K562 (cell line): ENCODE data around the gene MLXIPL. TPM values are rescaled to one million over a fixed set of nuclear protein-coding genes. Genes with fewer than 3 reads are reported as not detected.

ENCODE experiments used
- ATF7 ChIP-seq: fragments of 450-650 bp; IDR thresholded peaks from 2 replicates; pipeline ENCODE4 v1.7.1; 2014; ENCODE audit warnings: mild to moderate bottlenecking, moderate library complexity
- CAMTA2 ChIP-seq: fragments of 250-450 bp; sonication (Bioruptor Pico); conservative IDR thresholded peaks from 2 replicates; pipeline ENCODE4 v1.5.1; 2022
- NR3C1 ChIP-seq: sonication (generic); formaldehyde crosslinking; IDR thresholded peaks from 2 replicates; pipeline ENCODE4 v1.8.1; 2022; ENCODE audit warnings: missing genetic modification reagents
- RAD21 ChIP-seq, 2 experiments: fragments of 250-450 bp in 1 of 2; fragments of 450-650 bp in 1 of 2; sonication (Bioruptor Pico) in 1 of 2; formaldehyde crosslinking in 1 of 2; IDR thresholded peaks in 1 of 2; conservative IDR thresholded peaks in 1 of 2; 2 replicates each; pipeline versions ENCODE4 v1.4.0 to v1.8.0; 2020 to 2022; ENCODE audit warnings: mild to moderate bottlenecking in 2 of 2, moderate library complexity in 1 of 2
- RB1 ChIP-seq: fragments of 450-650 bp; IDR thresholded peaks from 2 replicates; pipeline ENCODE4 v1.6.1; 2017; ENCODE audit warnings: low read depth, mild to moderate bottlenecking
- REST ChIP-seq, 2 experiments: fragments of 450-650 bp; formaldehyde crosslinking in 1 of 2; IDR thresholded peaks; 2 replicates each; pipeline versions ENCODE4 v1.4.0 to v1.6.1; 2014 to 2020; ENCODE audit warnings: mild to moderate bottlenecking in 2 of 2, borderline replicate concordance in 1 of 2, low read depth in 1 of 2
- USF1 ChIP-seq: sonication (generic); formaldehyde crosslinking; IDR thresholded peaks from 2 replicates; pipeline ENCODE4 v1.9.0; 2022; ENCODE audit warnings: mild to moderate bottlenecking, missing genetic modification reagents
- ZBTB33 ChIP-seq: sonication (generic); formaldehyde crosslinking; IDR thresholded peaks from 2 replicates; pipeline ENCODE4 v1.8.1; 2023; ENCODE audit warnings: mild to moderate bottlenecking, missing genetic modification reagents
- ZBTB34 ChIP-seq: fragments of 250-450 bp; sonication (Bioruptor Pico); IDR thresholded peaks from 2 replicates; pipeline ENCODE4 v1.8.0; 2021; ENCODE audit warnings: mild to moderate bottlenecking, moderate library complexity
- ZNF384 ChIP-seq: IDR thresholded peaks from 2 replicates; pipeline ENCODE4 v1.6.1; 2012; ENCODE audit warnings: low read depth, low read length, improper control_type of control experiment
- polyA plus RNA-seq, 8 experiments: library from polyadenylated mRNA; depleted of rRNA in 4 of 8; stranded (reverse) in 5 of 8; unstranded in 3 of 8; fragments of >200 nt; fragmentation: Nextera tagmentation in 2 of 8; fragmentation: Illumina TruSeq in 1 of 8; extraction: Ambion mirVana in 2 of 8; extraction: Trizol in 1 of 8; gene quantifications; 2 replicates each; pipeline versions ENCODE4 v1.2.1 to v1.2.3, GENCODE V29; 2011 to 2014; ENCODE audit warnings: inconsistent platforms in 1 of 8, missing spikeins in 1 of 8
- total RNA-seq, 7 experiments: library from RNA; depleted of rRNA in 6 of 7; stranded (reverse); fragments of >200 nt in 6 of 7; fragmentation: Illumina TruSeq in 2 of 7; extraction: Trizol in 2 of 7; gene quantifications; 2 replicates each; pipeline versions ENCODE4 v1.2.1 to v1.2.3, GENCODE V29; 2011 to 2021; ENCODE audit warnings: low replicate concordance in 1 of 7
- TF ChIP-seq, protein P1 (sequence below): fragments of 250-450 bp; sonication (Bioruptor Pico); IDR thresholded peaks from 2 replicates; pipeline ENCODE4 v1.4.0; 2020; ENCODE audit warnings: borderline replicate concordance

MLXIPL gene
- total and polyA plus RNA-seq, 9 of the 15 experiments (the other 6 are each of a cell fraction or from before 2014, with no cell fraction given) = 0.11 to 18.4 (median 1.4) TPM

DNA sequence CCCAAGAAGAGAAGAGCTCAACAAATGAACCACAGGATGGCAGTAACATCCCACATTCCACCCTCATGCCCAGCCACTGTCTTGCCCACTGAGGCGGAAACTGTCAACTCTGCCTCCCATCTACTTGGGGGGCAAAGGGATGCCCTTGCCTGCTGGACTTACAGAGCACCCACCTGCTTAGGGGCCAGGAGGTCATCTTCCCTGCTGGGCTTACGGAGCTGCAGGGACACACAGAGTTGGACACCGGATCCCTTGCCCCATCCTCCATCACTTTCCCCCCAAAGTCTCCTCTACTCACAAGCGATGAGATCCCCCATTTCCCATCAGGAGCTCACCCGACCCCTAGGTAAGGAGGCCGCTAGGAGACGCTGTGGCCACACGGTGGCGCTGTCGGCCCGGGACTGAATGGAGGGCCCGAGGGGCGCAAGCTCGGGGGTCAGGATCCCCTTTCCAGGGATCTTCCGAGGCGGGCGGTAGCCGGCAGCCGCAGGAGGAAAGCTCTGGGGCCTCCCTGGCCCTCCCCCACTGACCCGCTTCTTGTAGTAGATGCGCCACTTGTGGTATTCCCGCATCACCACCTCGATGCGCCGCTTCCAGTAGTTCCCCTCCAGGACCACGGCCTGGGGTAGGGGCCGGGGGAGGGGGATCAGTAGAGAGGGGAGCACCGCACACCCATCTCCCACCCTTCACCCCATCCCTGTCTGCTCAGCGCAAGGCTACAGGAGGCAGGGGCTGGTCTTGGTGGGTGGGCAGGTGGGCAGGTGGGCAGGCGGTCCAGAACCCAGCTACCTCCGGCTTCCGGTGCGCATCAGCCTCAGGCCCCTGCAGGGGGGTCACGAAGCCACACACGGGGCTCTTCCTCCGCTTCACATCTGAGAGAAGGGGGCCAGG is 17.3 kb downstream of the MLXIPL start (continued):
- peak; percentile 88 for TF ChIP-seq REST (IDR thresholded peaks at IDR 0.05; ENCODE audit: borderline replicate concordance)
- TF ChIP-seq REST (CRISPR knock-in tag; IDR thresholded peaks at IDR 0.05; ENCODE audit: low read depth) = no peak
- 0 out of 2 replicates have a peak, but pooled peaks have one; percentile 15 for TF ChIP-seq ATF7
- TF ChIP-seq ZNF384 = 0 out of 2 replicates have a peak, but pooled peaks have one; percentile 24
- peak; percentile 45; the same call in 1 of the 2 replicates for TF ChIP-seq RB1
- TF ChIP-seq, protein P1, sequence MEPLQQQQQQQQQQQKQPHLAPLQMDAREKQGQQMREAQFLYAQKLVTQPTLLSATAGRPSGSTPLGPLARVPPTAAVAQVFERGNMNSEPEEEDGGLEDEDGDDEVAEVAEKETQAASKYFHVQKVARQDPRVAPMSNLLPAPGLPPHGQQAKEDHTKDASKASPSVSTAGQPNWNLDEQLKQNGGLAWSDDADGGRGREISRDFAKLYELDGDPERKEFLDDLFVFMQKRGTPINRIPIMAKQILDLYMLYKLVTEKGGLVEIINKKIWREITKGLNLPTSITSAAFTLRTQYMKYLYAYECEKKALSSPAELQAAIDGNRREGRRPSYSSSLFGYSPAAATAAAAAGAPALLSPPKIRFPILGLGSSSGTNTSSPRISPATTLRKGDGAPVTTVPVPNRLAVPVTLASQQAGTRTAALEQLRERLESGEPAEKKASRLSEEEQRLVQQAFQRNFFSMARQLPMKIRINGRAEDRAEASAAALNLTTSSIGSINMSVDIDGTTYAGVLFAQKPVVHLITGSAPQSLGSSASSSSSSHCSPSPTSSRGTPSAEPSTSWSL (CRISPR knock-in tag) = 0 out of 2 replicates have a peak, but pooled peaks have one; percentile 22
- no peak for TF ChIP-seq CAMTA2 (CRISPR knock-in tag)
- TF ChIP-seq ZBTB34 (CRISPR knock-in tag) = no peak
- TF ChIP-seq NR3C1 (CRISPR knock-in tag) = peak; percentile 46; the same call in 1 of the 2 replicates
- TF ChIP-seq ZBTB33 (CRISPR knock-in tag) = peak; percentile 98
- peak; percentile 28; the same call in 1 of the 2 replicates for TF ChIP-seq USF1
- peak; percentile 86 to 95 for TF ChIP-seq RAD21 (CRISPR knock-in tag; conservative IDR thresholded peaks at IDR 0.05 in 1 of 2, IDR thresholded peaks at IDR 0.05 in 1 of 2)
